Vagina (tissue), 2 donors: ENCODE measurements around the gene NPAS3. TPM values are rescaled to one million over a fixed set of nuclear protein-coding genes. Genes with fewer than 3 reads are reported as not detected.

Experiments
- DNase-seq, 2 donors: peaks; one replicate each; pipeline ENCODE4 v3.0.0-alpha.2; 2017; ENCODE audit errors: extremely low spot score in 2 of 2
- H3K27ac ChIP-seq: fragments of 200-600 bp; sonication (generic); one replicate; pipeline ENCODE4 v1.5.1; 2019
- H3K27me3 ChIP-seq: fragments of 200-600 bp; sonication (generic); one replicate; pipeline ENCODE4 v1.5.1; 2019
- H3K36me3 ChIP-seq, 2 donors: fragments of 200-600 bp; sonication (generic); one replicate each; pipeline ENCODE4 v1.5.1; 2017 to 2019
- H3K4me1 ChIP-seq: fragments of 200-600 bp; sonication (generic); one replicate; pipeline ENCODE4 v1.5.1; 2019
- H3K4me3 ChIP-seq, 2 donors: fragments of 200-600 bp; sonication (generic); 1 replicate in 1 of 2; 2 replicates in 1 of 2; pipeline ENCODE4 v1.5.1; 2016 to 2019
- H3K9me3 ChIP-seq: fragments of 200-600 bp; sonication (generic); one replicate; pipeline ENCODE4 v1.5.1; 2019
- CTCF ChIP-seq, 3 experiments: fragments of 450-650 bp in 2 of 3; fragments of 200-600 bp in 1 of 3; sonication (generic) in 1 of 3; IDR thresholded peaks; one replicate each; pipeline ENCODE4 v1.5.1; 2017 to 2019; ENCODE audit warnings: antibody characterized with exemption in 3 of 3, mild to moderate bottlenecking in 2 of 3, moderate library complexity in 2 of 3
- POLR2A ChIP-seq, 2 donors: fragments of 450-650 bp; IDR thresholded peaks; one replicate each; pipeline ENCODE4 v1.6.1; 2017; ENCODE audit warnings: antibody characterized with exemption in 2 of 2, mild to moderate bottlenecking in 2 of 2, moderate library complexity in 2 of 2
- POLR2AphosphoS5 ChIP-seq, 2 donors: sonication (generic); formaldehyde crosslinking; IDR thresholded peaks; one replicate each; pipeline ENCODE4 v1.9.0; 2017; ENCODE audit warnings: antibody characterized with exemption in 2 of 2, mild to moderate bottlenecking in 2 of 2, low read depth in 1 of 2; ENCODE audit not compliant: insufficient read depth in 1 of 2
- intact Hi-C: fragments of 100-400 bp; cut with DNase I; formaldehyde crosslinking; loops from one replicate; pipeline ENCODE4 v1.15.1; 2023
- total RNA-seq: library from RNA; depleted of rRNA; stranded (reverse); fragments of >200 nt; gene quantifications from one replicate; pipeline ENCODE4 v1.2.3, GENCODE V29; 2016

The NPAS3 gene
- total RNA-seq, 1 donor from 2014 or later, result 1.2 TPM

- Histone ChIP-seq H3K27ac (no peak overlapping the region), H3K4me1 (no peaks in the 10 kb centered on the region), H3K9me3 (no peaks in the 10 kb centered on the region), H3K36me3 (no peaks in the 10 kb centered on the region), H3K27me3 (no peaks in the 10 kb centered on the region), H3K4me3 (no peak overlapping the region)
- no peak for DNase-seq
- intact Hi-C loops, result no loop called here
- TF ChIP-seq CTCF (IDR thresholded peaks at IDR 0.05) (no peak), POLR2AphosphoS5 (IDR thresholded peaks at IDR 0.05; ENCODE audit: insufficient read depth in 1 of 2, low read depth in 1 of 2) (no peak), POLR2A (IDR thresholded peaks at IDR 0.05) (no peak)
These were observed 491.8 kb downstream of the NPAS3 start for GRCh38 chr14:33430414-33431035.

- TF ChIP-seq POLR2A (IDR thresholded peaks at IDR 0.05), result no peak
- TF ChIP-seq POLR2AphosphoS5 (IDR thresholded peaks at IDR 0.05; ENCODE audit: insufficient read depth in 1 of 2, low read depth in 1 of 2), result no peak
- TF ChIP-seq CTCF (IDR thresholded peaks at IDR 0.05), result no peak
- DNase-seq, result no peak
- Histone ChIP-seq H3K9me3 (no peaks in the 10 kb centered on the region), H3K36me3 (no peaks in the 10 kb centered on the region), H3K4me1 (no peaks in the 10 kb centered on the region), H3K27ac (no peak overlapping the region), H3K27me3 (no peaks in the 10 kb centered on the region), H3K4me3 (no peak overlapping the region)
- intact Hi-C loops, result no loop called here
These were observed 493.8 kb downstream of the NPAS3 start for GRCh38 chr14:33432407-33433023.

- TF ChIP-seq POLR2A (IDR thresholded peaks at IDR 0.05) (no peak), POLR2AphosphoS5 (IDR thresholded peaks at IDR 0.05; ENCODE audit: insufficient read depth in 1 of 2, low read depth in 1 of 2) (no peak), CTCF (IDR thresholded peaks at IDR 0.05) (no peak)
- DNase-seq, result no peak
- Histone ChIP-seq H3K4me3 (no peak overlapping the region), H3K36me3 (no peaks in the 10 kb centered on the region), H3K4me1 (no peaks in the 10 kb centered on the region), H3K9me3 (no peaks in the 10 kb centered on the region), H3K27ac (no peak overlapping the region), H3K27me3 (no peaks in the 10 kb centered on the region)
- intact Hi-C loops, result no loop called here
These were observed 494.7 kb downstream of the NPAS3 start for GRCh38 chr14:33433396-33433795.

GRCh38 chr14:33435911-33436689 lies 497.4 kb downstream of the NPAS3 start:
- no peak for DNase-seq
- intact Hi-C loops, result no loop called here

More at GRCh38 chr14:33435911-33436689, 497.4 kb downstream of the NPAS3 start:
- TF ChIP-seq CTCF (IDR thresholded peaks at IDR 0.05) (no peak), POLR2AphosphoS5 (IDR thresholded peaks at IDR 0.05; ENCODE audit: insufficient read depth in 1 of 2, low read depth in 1 of 2) (no peak), POLR2A (IDR thresholded peaks at IDR 0.05) (no peak)
- Histone ChIP-seq H3K36me3 (no peaks in the 10 kb centered on the region), H3K27ac (no peak overlapping the region), H3K9me3 (no peaks in the 10 kb centered on the region), H3K27me3 (no peaks in the 10 kb centered on the region), H3K4me1 (no peaks in the 10 kb centered on the region), H3K4me3 (no peak overlapping the region)
